ENCODE measurements around the gene VAMP2.

DNA sequence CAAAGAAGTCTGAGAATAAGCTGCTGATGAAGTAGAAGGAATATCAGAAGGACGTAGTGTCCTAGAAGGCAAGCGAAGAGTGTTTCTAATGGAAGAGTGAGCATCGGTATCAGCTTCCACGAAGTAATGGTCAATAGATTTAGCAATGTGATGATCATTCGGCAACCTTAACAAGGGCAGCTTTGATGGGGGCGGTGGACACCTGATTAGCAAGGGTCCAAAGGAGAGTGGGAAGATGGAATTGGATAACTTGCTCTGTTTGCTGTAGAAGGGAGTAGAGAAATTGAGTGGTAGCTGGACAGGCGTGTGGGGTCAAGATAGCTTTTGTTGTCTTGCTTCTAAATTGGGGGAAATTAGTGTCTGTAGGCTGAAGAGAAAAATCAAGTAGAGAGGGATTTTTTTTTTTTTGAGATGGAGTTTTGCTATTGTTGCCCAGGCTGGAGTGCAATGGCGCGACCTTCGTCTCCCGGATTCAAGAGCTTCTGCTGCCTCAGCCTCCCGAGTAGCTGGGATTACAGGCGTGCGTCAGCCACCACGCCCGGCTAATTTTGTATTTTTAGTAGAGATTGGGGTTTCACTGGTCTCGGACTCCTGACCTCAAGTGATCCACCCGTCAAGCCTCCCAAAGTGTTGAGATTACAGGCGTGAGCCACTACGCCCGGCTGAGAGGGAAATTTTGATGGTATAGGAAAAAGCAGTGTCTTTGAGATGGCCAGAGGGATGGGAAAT is 24.9 kb downstream of the VAMP2 start:
- no peak for TF ChIP-seq POLR2AphosphoS5 (IDR thresholded peaks at IDR 0.05)
- TF ChIP-seq, protein P1, sequence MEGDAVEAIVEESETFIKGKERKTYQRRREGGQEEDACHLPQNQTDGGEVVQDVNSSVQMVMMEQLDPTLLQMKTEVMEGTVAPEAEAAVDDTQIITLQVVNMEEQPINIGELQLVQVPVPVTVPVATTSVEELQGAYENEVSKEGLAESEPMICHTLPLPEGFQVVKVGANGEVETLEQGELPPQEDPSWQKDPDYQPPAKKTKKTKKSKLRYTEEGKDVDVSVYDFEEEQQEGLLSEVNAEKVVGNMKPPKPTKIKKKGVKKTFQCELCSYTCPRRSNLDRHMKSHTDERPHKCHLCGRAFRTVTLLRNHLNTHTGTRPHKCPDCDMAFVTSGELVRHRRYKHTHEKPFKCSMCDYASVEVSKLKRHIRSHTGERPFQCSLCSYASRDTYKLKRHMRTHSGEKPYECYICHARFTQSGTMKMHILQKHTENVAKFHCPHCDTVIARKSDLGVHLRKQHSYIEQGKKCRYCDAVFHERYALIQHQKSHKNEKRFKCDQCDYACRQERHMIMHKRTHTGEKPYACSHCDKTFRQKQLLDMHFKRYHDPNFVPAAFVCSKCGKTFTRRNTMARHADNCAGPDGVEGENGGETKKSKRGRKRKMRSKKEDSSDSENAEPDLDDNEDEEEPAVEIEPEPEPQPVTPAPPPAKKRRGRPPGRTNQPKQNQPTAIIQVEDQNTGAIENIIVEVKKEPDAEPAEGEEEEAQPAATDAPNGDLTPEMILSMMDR (IDR thresholded peaks at IDR 0.05): no peak
- no peak for TF ChIP-seq POLR2A (IDR thresholded peaks at IDR 0.05)
- TF ChIP-seq EP300 (IDR thresholded peaks at IDR 0.05; ENCODE audit: low read depth): no peak

Data from transverse colon (tissue), 4 donors.